VCaP (cell line): ENCODE measurements around the gene SLC19A1.

Source experiments
- H3K27ac ChIP-seq: fragments of 450-650 bp; 2 replicates; pipeline ENCODE4 v1.5.1; 2017
- TF ChIP-seq, protein P1 (sequence below): fragments of 450-650 bp; conservative IDR thresholded peaks from 2 replicates; pipeline ENCODE4 v1.5.1; 2017; ENCODE audit warnings: mild to moderate bottlenecking, moderate library complexity

The SLC19A1 gene

GRCh38 chr21:45454060-45454925, 87.9 kb downstream of the SLC19A1 start:
- TF ChIP-seq, protein P1, sequence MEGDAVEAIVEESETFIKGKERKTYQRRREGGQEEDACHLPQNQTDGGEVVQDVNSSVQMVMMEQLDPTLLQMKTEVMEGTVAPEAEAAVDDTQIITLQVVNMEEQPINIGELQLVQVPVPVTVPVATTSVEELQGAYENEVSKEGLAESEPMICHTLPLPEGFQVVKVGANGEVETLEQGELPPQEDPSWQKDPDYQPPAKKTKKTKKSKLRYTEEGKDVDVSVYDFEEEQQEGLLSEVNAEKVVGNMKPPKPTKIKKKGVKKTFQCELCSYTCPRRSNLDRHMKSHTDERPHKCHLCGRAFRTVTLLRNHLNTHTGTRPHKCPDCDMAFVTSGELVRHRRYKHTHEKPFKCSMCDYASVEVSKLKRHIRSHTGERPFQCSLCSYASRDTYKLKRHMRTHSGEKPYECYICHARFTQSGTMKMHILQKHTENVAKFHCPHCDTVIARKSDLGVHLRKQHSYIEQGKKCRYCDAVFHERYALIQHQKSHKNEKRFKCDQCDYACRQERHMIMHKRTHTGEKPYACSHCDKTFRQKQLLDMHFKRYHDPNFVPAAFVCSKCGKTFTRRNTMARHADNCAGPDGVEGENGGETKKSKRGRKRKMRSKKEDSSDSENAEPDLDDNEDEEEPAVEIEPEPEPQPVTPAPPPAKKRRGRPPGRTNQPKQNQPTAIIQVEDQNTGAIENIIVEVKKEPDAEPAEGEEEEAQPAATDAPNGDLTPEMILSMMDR, result no peak
- H3K27ac ChIP-seq, result peak overlapping the region; percentile 81

GRCh38 chr21:45453308-45453950, 88.8 kb downstream of the SLC19A1 start:
- no peak overlapping the region for H3K27ac ChIP-seq
- TF ChIP-seq, protein P1, result no peak

DNA sequence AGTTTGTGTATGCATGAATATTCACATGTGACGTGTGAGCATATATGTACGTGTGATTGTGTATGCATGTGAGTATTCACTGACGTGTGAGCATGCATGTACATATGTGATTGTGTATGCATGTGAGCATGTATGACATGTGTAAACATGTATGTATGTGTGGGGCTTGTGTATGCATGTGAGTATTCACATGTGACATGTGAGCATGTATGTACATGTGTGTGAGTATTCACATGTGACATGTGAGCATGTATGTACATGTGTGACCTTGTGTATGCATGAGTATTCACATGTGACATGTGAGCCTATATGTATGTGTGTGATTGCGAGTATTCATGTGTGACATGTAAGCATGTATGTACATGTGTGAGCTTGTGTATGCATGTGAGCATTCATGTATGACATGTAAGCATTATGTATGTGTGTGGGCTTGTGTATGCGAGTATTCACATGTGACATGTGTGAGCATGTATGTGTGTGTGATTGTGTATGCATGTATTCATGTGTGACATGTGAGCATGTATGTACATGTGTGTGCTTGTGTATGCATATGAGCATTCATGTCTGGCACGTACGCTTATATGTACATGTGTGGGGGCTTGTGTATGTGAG, 89.4 kb downstream of the SLC19A1 start:
- no peak overlapping the region for H3K27ac ChIP-seq
- TF ChIP-seq, protein P1, result no peak

DNA sequence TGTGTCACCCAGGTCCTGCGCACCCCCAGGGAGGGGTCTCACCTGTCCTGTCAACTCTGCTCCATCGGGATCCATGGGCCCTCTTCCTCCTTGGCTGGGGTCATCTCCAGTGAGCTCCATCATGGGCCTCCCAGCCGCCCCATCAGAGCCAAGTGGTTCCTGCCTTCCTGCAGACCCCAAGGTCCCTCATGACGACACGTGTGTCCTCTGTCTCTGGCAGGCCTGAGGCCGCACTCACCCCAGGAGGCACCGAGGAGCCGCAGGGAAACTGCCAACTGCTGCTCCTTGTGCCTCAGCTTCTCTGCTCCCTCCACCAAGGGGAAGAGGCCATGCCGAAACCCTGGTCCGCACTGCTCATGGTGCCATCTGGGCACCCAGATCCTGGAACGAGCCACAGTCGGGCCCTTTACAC, 90.5 kb downstream of the SLC19A1 start:
- TF ChIP-seq, protein P1, result no peak
- no peak overlapping the region for H3K27ac ChIP-seq

GRCh38 chr21:45451091-45451740, 91.0 kb downstream of the SLC19A1 start:
- TF ChIP-seq, protein P1, result no peak
- no peak overlapping the region for H3K27ac ChIP-seq

DNA sequence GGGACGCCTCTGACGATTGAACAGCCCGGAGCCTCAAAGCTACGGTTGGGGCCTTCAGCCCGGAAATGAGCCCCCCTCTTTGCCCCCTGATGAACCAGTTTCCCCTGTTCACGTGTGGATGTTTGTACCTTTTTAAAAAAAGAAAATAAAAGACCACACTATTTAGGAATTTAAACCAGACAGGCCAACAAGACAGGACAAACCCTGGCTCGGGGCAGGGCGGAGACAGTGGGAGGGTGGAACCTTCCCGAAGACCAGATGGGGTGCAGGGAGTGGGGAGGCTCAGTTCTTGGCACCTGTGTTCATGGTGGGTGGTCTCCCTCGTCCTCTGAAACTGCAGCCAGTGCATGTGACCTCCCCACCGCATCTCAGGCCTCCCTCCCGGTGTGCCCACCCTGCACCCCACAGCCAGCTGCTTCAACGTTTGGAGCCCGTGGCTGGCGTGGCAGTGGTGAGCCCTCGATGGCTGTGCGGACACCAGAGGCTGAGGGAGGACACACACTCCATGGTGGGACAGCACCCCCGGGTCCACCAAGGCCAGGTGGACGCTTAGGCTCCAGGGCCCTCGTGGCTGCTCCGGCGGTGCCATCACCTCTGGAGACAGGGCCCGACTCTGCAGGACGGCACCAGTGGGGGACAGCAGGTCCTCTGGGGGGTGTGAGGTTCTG, 91.7 kb downstream of the SLC19A1 start:
- TF ChIP-seq, protein P1, result no peak
- H3K27ac ChIP-seq, result no peak overlapping the region
